Measurements from ENCODE around the gene NFIA. TPM values are rescaled to one million over a fixed set of nuclear protein-coding genes. Genes with fewer than 3 reads are reported as not detected.

NFIA gene
- polyA plus RNA-seq, 1 donor (not counting 4 experiments of a cell fraction or from before 2014, with no cell fraction given), result 14.7 TPM

DNA sequence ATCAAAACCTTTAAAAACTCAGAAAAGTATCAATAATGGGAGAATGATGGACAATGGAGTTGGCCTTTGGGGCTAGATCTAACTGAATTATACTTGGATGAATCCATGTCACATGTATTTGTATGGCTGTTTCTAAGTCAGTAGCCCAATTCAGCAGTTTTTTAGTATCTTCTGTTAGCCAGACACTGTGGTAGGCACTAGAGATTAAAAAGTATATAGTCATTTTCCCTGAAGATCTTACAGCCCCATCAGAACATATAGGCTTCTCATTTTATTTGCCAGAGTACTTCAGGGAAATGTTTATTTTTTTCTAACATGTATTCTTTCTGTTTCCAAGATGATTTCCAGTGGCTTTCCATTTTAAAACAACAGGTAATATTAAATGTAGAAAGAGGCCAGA lies 273.7 kb downstream of the NFIA start:
- dilution Hi-C loops (cut with MboI; ENCODE audit: extremely low pct_ligation_motif_present, low sequenced_read_pairs), result no loop called here
- TF ChIP-seq, protein P1, sequence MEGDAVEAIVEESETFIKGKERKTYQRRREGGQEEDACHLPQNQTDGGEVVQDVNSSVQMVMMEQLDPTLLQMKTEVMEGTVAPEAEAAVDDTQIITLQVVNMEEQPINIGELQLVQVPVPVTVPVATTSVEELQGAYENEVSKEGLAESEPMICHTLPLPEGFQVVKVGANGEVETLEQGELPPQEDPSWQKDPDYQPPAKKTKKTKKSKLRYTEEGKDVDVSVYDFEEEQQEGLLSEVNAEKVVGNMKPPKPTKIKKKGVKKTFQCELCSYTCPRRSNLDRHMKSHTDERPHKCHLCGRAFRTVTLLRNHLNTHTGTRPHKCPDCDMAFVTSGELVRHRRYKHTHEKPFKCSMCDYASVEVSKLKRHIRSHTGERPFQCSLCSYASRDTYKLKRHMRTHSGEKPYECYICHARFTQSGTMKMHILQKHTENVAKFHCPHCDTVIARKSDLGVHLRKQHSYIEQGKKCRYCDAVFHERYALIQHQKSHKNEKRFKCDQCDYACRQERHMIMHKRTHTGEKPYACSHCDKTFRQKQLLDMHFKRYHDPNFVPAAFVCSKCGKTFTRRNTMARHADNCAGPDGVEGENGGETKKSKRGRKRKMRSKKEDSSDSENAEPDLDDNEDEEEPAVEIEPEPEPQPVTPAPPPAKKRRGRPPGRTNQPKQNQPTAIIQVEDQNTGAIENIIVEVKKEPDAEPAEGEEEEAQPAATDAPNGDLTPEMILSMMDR (optimal IDR thresholded peaks at IDR 0.05 in 1 of 3, IDR thresholded peaks at IDR 0.05 in 1 of 3, conservative IDR thresholded peaks at IDR 0.05 in 1 of 3; ENCODE audit: extremely low read depth in 1 of 3, insufficient read depth in 2 of 3, low read length in 3 of 3), result no peak
- no peak for TF ChIP-seq EZH2 (IDR thresholded peaks at IDR 0.05; ENCODE audit: low read length)
- Histone ChIP-seq H3K27ac (ENCODE audit: control insufficient read depth, insufficient read depth, low read length) (no peak overlapping the region), H3K9ac (ENCODE audit: control insufficient read depth, extremely low read depth, insufficient read depth, low read length) (no peak overlapping the region), H3K36me3 (ENCODE audit: control insufficient read depth in 2 of 2, extremely low read depth in 1 of 2, insufficient read depth in 2 of 2, low read length in 2 of 2) (peaks cover 3 to 12% of the 10 kb centered on the region in 2 experiments), H3K4me2 (ENCODE audit: control insufficient read depth, extremely low read depth, insufficient read depth, low read depth, low read length) (no peak overlapping the region), H3K79me2 (ENCODE audit: control insufficient read depth, insufficient read depth, low read length) (no peaks in the 10 kb centered on the region), H4K20me1 (ENCODE audit: control insufficient read depth, extremely low read depth, insufficient read depth, low read length) (no peaks in the 10 kb centered on the region), H2AFZ (ENCODE audit: control insufficient read depth, low read length) (no peak overlapping the region), H3K27me3 (ENCODE audit: control insufficient read depth, extremely low read depth, insufficient read depth, low read length) (no peaks in the 10 kb centered on the region), H3K9me1 (ENCODE audit: control insufficient read depth, extremely low read depth, insufficient read depth, low read length) (no peaks in the 10 kb centered on the region), H3K4me1 (ENCODE audit: control insufficient read depth, extremely low read depth, insufficient read depth, low read length) (peaks cover 13% of the 10 kb centered on the region), H3K4me3 (ENCODE audit: control insufficient read depth in 2 of 3, extremely low read depth in 1 of 3, insufficient read depth in 2 of 3, low read depth in 1 of 3, low read length in 3 of 3) (no peak overlapping the region), H3K9me3 (ENCODE audit: control insufficient read depth, low read depth, low read length) (no peaks in the 10 kb centered on the region)
- no peak for DNase-seq (ENCODE audit: low read depth, low spot score)
- no peak for FAIRE-seq

DNA sequence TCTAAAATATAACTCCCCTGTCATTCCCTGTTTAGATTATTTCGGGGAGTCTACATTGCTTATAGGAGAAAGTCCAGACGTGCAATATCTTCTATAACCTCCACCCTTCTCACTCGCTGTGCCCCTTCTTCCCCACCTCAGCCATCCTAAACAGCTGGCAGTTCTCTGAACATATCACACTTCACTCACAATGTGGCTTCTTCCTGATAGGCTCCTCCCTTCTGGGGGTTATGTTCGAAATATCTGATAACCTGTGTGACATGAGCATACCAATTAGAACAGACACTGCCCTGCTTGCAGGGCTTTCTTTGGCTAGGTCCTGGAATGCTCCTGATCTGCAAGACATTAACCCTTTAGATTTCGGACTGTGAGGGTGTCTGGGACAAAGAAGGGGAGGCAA lies 274.6 kb downstream of the NFIA start:
- Histone ChIP-seq H3K27me3 (ENCODE audit: control insufficient read depth, extremely low read depth, insufficient read depth, low read length) (no peaks in the 10 kb centered on the region), H3K79me2 (ENCODE audit: control insufficient read depth, insufficient read depth, low read length) (no peaks in the 10 kb centered on the region), H3K9me1 (ENCODE audit: control insufficient read depth, extremely low read depth, insufficient read depth, low read length) (no peaks in the 10 kb centered on the region), H4K20me1 (ENCODE audit: control insufficient read depth, extremely low read depth, insufficient read depth, low read length) (no peaks in the 10 kb centered on the region), H3K9ac (ENCODE audit: control insufficient read depth, extremely low read depth, insufficient read depth, low read length) (no peak overlapping the region), H3K4me3 (ENCODE audit: control insufficient read depth in 2 of 3, extremely low read depth in 1 of 3, insufficient read depth in 2 of 3, low read depth in 1 of 3, low read length in 3 of 3) (no peak overlapping the region), H3K27ac (ENCODE audit: control insufficient read depth, insufficient read depth, low read length) (no peak overlapping the region), H3K9me3 (ENCODE audit: control insufficient read depth, low read depth, low read length) (no peaks in the 10 kb centered on the region), H3K4me2 (ENCODE audit: control insufficient read depth, extremely low read depth, insufficient read depth, low read depth, low read length) (no peak overlapping the region), H2AFZ (ENCODE audit: control insufficient read depth, low read length) (no peak overlapping the region), H3K36me3 (ENCODE audit: control insufficient read depth in 2 of 2, extremely low read depth in 1 of 2, insufficient read depth in 2 of 2, low read length in 2 of 2) (peaks cover 3 to 9% of the 10 kb centered on the region in 2 experiments), H3K4me1 (ENCODE audit: control insufficient read depth, extremely low read depth, insufficient read depth, low read length) (peaks cover 13% of the 10 kb centered on the region)
- DNase-seq (ENCODE audit: low read depth, low spot score), result no peak
- dilution Hi-C loops (cut with MboI; ENCODE audit: extremely low pct_ligation_motif_present, low sequenced_read_pairs), result no loop called here
- no peak for FAIRE-seq
- TF ChIP-seq, protein P1 (optimal IDR thresholded peaks at IDR 0.05 in 1 of 3, IDR thresholded peaks at IDR 0.05 in 1 of 3, conservative IDR thresholded peaks at IDR 0.05 in 1 of 3; ENCODE audit: extremely low read depth in 1 of 3, insufficient read depth in 2 of 3, low read length in 3 of 3), result no peak
- TF ChIP-seq EZH2 (IDR thresholded peaks at IDR 0.05; ENCODE audit: low read length), result no peak
